ENCODE measurements around the gene TNFAIP8L3. TPM values are rescaled to one million over a fixed set of nuclear protein-coding genes. Genes with fewer than 3 reads are reported as not detected.

TNFAIP8L3 gene
- total and polyA plus RNA-seq, 9 of the 15 experiments (the other 6 are each of a cell fraction or from before 2014, with no cell fraction given): 0.13 TPM; not detected in 8

GRCh38 chr15:51038162-51038973 lies 56.3 kb downstream of the TNFAIP8L3 start:
- no peaks in the 10 kb centered on the region for H3K9me1 ChIP-seq (ENCODE audit: control insufficient read depth, insufficient read depth, low read length)
- H3K9ac ChIP-seq (ENCODE audit: insufficient read depth in 1 of 2, low read depth in 2 of 2, low read length in 2 of 2): peak overlapping the region; percentile 66 to 88; a peak in 3 of 4 replicates
- FAIRE-seq: no peak
- peak; percentile 88 for ATAC-seq
- H3K4me1 ChIP-seq (replicated peaks in 1 of 2; ENCODE audit: control insufficient read depth in 2 of 2, insufficient read depth in 2 of 2, low read length in 2 of 2): peaks cover 5 to 13% of the 10 kb centered on the region in 2 experiments; a peak in 4 of 5 replicates
- no peaks in the 10 kb centered on the region for H4K20me1 ChIP-seq (replicated peaks; ENCODE audit: control insufficient read depth, insufficient read depth, low read length)
- WGBS (ENCODE audit: insufficient coverage, low coverage, missing lambda C conversion rate): 36% methylated on average over 7 of the region's 7 CpGs
- ChIA-PET CTCF (ENCODE audit: low intra/inter-chr PET ratio) (no interaction called here), POLR2A (interaction anchor here (0.9 to 1.5 kb wide), 4 partner anchors 8 to 31 kb away, joined by 3 to 6 read pairs (median 4); no protein-coding TSS in a partner anchor)
- H2AFZ ChIP-seq (ENCODE audit: low read depth, low read length): peak overlapping the region; percentile 98
- intact Hi-C loops (cut with micrococcal nuclease) (no loop called here), in situ Hi-C loops (cut with MboI) (no loop called here)
- peak overlapping the region; percentile 96 for H3K4me2 ChIP-seq (ENCODE audit: insufficient read depth, low read length)
- no TSS peak for BruUV-seq (replicated peaks)
- peaks cover 19% of the 10 kb centered on the region for H3K79me2 ChIP-seq (ENCODE audit: control insufficient read depth, insufficient read depth, low read length)
- H3K27ac ChIP-seq (ENCODE audit: extremely low read depth, low read depth, low read length): peak overlapping the region; percentile 74; the same call in 2 of the 3 replicates
- H3K4me3 ChIP-seq: peak overlapping the region; percentile 42
- no peaks in the 10 kb centered on the region for H3K9me3 ChIP-seq (replicated peaks; ENCODE audit: control insufficient read depth, insufficient read depth, low read depth, low read length)
- no peaks in the 10 kb centered on the region; the same call in 2 of the 3 replicates for H3K36me3 ChIP-seq (ENCODE audit: control insufficient read depth, insufficient read depth, low read length)
- DNase-seq (ENCODE audit: extremely low read depth in 1 of 4, low spot score in 3 of 4): peak; percentile 21 to 47 (median 30)
- no peaks in the 10 kb centered on the region for H3K27me3 ChIP-seq (ENCODE audit: control insufficient read depth in 2 of 2, insufficient read depth in 2 of 2, low read length in 2 of 2)
- TF ChIP-seq RBFOX2 (IDR thresholded peaks at IDR 0.05; ENCODE audit: low read depth, low read length) (peak; percentile 53), MGA (IDR thresholded peaks at IDR 0.05) (peak; percentile 39), NR2C2 (CRISPR knock-in tag; IDR thresholded peaks at IDR 0.05) (no peak), NR2C2 (tag; IDR thresholded peaks at IDR 0.05) (no peak), CTCF (IDR thresholded peaks at IDR 0.05 in 2 of 3, conservative IDR thresholded peaks at IDR 0.05 in 1 of 3; ENCODE audit: insufficient read depth in 2 of 3, low read depth in 1 of 3, low read length in 3 of 3) (peak; percentile 7 to 39 (median 21); a peak in 2 of 6 replicates), SAFB (IDR thresholded peaks at IDR 0.05; ENCODE audit: borderline replicate concordance, low read depth, low read length) (no peak)

All from K562 (cell line).